GM23338 (cell line): Measurements from ENCODE around the gene KDM4C.

Experiments
- CTCF ChIP-seq, 2 experiments: fragments of 200-600 bp in 1 of 2; sonication (generic) in 1 of 2; conservative IDR thresholded peaks; 2 replicates each; pipeline versions ENCODE4 v1.5.1 to v1.6.1; 2016 to 2017; ENCODE audit warnings: antibody characterized with exemption in 2 of 2, low read depth in 2 of 2, mild to moderate bottlenecking in 2 of 2, moderate library complexity in 1 of 2
- EZH2 ChIP-seq: fragments of 200-600 bp; sonication (generic); IDR thresholded peaks from one replicate; pipeline ENCODE4 v1.8.0; 2017; ENCODE audit warnings: antibody characterized with exemption, mild to moderate bottlenecking, low read depth; ENCODE audit not compliant: unreplicated experiment
- JUNB ChIP-seq: IDR thresholded peaks from one replicate; pipeline ENCODE4 v1.6.1; 2016; ENCODE audit warnings: antibody characterized with exemption; ENCODE audit not compliant: unreplicated experiment
- POLR2AphosphoS5 ChIP-seq: IDR thresholded peaks from 2 replicates; pipeline ENCODE4 v1.6.1; 2016; ENCODE audit warnings: antibody characterized with exemption, low read depth

GRCh38 chr9:7104625-7105024 lies 346.9 kb downstream of the KDM4C start:
- no peak for TF ChIP-seq CTCF (conservative IDR thresholded peaks at IDR 0.05; ENCODE audit: low read depth in 2 of 2)
- TF ChIP-seq EZH2, result no peak
- no peak for TF ChIP-seq JUNB
- TF ChIP-seq POLR2AphosphoS5, result no peak
